Omental fat pad (tissue), 4 donors: Measurements from ENCODE around the gene MAP3K15. TPM values are rescaled to one million over a fixed set of nuclear protein-coding genes. Genes with fewer than 3 reads are reported as not detected.

ENCODE experiments used
- ATAC-seq: fragments of 150-250 bp; one replicate; pipeline ENCODE4 v1.9.1; 2016; ENCODE audit warnings: mild to moderate bottlenecking, moderate library complexity; ENCODE audit not compliant: low FRiP score
- DNase-seq: peaks from one replicate; pipeline ENCODE4 v3.0.0-alpha.2; 2019; ENCODE audit warnings: low spot score
- total RNA-seq, 4 donors: library from RNA; depleted of rRNA; stranded (reverse); fragments of >200 nt; gene quantifications; one replicate each; pipeline ENCODE4 v1.1.0, GENCODE V29; 2016
- TF ChIP-seq, protein P1 (sequence below), 3 donors: fragments of 450-650 bp; IDR thresholded peaks; one replicate each; pipeline ENCODE4 v1.5.1; 2016 to 2017; ENCODE audit warnings: antibody characterized with exemption in 3 of 3, mild to moderate bottlenecking in 3 of 3, moderate library complexity in 2 of 3

MAP3K15 gene
- total RNA-seq, 4 donors from 2014 or later, result 0.24 to 0.37 (median 0.25) TPM; not detected in 1

DNA sequence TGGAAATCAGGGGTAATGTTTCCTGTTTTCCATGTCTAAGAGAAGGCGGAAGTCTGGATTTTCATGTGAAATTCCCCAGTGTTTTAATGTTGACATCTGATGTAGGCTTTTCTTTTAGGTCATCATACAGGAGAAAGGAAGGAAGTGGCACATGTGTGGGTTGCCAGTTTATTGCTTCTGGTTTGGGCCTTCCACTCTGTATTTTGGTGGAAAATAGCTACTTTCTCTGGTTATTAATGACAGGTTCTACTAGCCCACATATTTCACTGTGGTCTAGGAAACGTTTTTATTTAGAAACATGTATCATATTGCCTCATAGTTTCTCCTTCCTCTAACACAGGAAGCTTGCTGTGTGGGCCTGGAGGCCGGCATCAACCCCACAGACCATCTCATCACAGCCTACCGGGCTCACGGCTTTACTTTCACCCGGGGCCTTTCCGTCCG lies 164.3 kb downstream of the MAP3K15 start:
- no peak for ATAC-seq

DNA sequence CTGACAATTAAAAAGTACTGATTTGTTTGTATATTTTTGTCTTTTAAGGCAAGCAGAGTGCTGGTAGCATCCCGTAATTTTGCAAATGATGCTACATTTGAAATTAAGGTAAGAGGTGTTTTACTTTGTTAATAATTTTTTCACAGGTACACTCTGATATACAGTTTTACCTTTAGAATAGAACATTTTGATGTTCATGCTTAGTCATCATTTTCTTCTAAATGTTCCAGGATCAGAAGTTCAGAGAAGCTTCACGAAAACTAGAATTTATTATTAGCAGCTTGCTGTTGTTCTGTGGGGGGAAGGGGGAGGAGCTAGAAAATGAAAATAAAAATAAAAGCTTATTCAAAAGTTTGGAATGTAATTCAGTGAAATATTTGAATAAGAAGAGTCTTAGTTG lies 166.0 kb downstream of the MAP3K15 start:
- ATAC-seq, result no peak
- no peak for DNase-seq
- TF ChIP-seq, protein P1, sequence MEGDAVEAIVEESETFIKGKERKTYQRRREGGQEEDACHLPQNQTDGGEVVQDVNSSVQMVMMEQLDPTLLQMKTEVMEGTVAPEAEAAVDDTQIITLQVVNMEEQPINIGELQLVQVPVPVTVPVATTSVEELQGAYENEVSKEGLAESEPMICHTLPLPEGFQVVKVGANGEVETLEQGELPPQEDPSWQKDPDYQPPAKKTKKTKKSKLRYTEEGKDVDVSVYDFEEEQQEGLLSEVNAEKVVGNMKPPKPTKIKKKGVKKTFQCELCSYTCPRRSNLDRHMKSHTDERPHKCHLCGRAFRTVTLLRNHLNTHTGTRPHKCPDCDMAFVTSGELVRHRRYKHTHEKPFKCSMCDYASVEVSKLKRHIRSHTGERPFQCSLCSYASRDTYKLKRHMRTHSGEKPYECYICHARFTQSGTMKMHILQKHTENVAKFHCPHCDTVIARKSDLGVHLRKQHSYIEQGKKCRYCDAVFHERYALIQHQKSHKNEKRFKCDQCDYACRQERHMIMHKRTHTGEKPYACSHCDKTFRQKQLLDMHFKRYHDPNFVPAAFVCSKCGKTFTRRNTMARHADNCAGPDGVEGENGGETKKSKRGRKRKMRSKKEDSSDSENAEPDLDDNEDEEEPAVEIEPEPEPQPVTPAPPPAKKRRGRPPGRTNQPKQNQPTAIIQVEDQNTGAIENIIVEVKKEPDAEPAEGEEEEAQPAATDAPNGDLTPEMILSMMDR (IDR thresholded peaks at IDR 0.05), result no peak

More for the DNA sequence above, 164.3 kb downstream of the MAP3K15 start:
- DNase-seq, result no peak
- TF ChIP-seq, protein P1 (IDR thresholded peaks at IDR 0.05), result no peak

DNA sequence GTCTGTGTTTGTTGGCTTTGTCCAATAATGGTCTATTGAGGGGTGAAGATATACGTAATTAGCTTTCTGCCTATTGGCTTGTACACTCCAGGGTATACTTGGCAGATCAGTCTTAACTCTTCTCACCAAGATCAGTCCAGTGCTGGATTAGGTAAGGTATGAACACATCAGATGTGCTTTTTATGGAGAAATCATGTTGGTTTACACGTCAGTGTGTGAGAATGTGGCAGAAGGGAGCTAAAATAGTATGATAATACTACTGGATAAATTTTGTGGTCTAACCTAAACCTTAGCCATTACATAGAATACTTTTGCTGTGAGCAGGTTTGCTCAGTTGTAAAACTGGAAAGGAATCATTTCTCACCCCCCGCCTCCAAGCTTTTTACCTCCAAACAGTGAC lies 167.4 kb downstream of the MAP3K15 start:
- DNase-seq, result no peak
- no peak for ATAC-seq
- TF ChIP-seq, protein P1 (IDR thresholded peaks at IDR 0.05), result no peak

DNA sequence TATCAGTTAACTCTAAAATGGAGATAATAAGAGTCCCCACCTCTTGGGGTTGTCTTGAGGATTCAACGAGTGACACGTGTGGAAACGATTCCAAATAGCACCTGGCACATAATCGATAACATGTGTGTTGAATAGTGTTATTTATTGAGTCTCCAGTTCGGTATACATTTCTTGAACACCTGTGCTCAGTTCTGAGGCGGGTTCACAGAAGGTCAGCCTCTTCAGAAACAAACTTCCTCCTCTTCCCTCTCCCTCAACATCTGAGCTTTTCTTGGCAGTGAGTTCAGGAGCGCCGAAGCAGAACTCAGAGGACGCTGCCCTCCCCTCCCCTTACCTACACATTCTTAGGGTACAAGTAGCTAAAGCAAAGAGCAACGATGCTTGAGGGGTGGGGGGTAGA lies 170.6 kb downstream of the MAP3K15 start:
- TF ChIP-seq, protein P1 (IDR thresholded peaks at IDR 0.05), result no peak
- no peak for DNase-seq
- ATAC-seq, result no peak

DNA sequence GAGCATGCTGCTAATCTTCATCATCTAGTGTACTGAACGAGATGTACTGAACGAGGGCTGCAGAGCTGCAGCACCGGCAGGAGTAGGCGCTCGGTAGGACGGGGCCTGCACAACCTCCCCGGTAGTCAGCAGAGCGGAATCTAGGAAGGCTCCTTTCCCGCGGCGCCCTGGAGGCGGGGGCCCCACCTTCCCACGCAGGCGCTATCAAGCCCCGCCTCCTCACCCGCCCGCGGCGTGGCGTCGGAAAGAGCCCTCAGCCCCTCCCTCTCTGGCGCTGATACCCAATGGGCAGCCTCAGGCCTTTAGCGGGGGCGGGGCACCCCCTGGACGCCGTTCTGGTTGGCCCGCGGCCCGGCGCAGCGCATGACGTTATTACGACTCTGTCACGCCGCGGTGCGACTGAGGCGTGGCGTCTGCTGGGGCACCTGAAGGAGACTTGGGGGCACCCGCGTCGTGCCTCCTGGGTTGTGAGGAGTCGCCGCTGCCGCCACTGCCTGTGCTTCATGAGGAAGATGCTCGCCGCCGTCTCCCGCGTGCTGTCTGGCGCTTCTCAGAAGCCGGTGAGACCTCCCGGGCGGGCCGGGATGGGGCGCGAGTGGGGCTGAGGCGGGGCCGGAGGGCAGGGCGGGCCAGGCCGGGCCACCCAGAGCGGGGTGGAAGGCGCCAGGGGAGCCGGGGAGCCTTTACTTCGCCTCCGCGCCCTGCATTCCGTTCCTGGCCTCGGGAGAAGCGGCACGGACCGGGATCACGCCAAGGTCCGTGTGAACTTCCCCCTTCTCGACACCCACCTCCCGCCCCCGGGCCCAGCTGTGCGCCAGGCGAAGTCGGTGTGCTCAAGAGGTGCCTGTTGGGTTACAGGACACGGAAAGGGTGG lies 171.5 kb downstream of the MAP3K15 start, which contains the start of gene PDHA1:
TSS of gene PDHA1 (plus strand) at position 393 of the 874 bp plus-strand sequence. CDS start at position 504, 111 bp downstream.
- TF ChIP-seq, protein P1 (IDR thresholded peaks at IDR 0.05), result no peak
- ATAC-seq (peak; percentile 93), DNase-seq (peak; percentile 66)

DNA sequence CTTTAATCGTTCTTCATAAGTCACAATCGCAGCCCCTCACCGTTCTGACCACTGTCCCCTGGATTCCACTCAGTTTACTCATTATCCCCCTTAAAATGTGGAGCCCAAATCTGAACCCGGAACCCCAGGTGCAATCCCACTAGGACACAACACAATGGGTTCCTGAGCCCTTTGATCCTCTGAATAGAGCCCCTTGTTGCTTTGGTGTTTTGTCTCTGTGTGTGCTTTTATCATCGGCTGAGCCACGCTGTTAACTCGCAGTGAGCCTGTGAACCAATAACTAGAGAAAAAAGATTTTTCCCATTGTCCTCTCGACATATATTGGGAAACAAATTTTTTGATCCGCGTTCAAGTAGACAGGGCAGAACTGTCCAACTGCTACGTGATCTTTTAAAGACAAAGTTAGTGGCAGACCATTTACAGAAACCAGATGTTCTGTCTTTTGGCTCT lies 172.2 kb downstream of the MAP3K15 start:
- peak; percentile 11 for ATAC-seq
- TF ChIP-seq, protein P1 (IDR thresholded peaks at IDR 0.05), result no peak
- DNase-seq, result no peak
